Nephron (organoid): Measurements from ENCODE around the gene BCL11B.

Experiments used
- H3K27ac Mint-ChIP-seq, 3 experiments: 2 replicates each; pipeline ENCODE4 v1.8.0; 2020; ENCODE audit warnings: mixed read lengths in 3 of 3, mild to moderate bottlenecking in 2 of 3, moderate library complexity in 1 of 3
- H3K27me3 Mint-ChIP-seq: 2 replicates; pipeline ENCODE4 v1.8.0; 2021; ENCODE audit warnings: low read depth, mild to moderate bottlenecking, moderate library complexity, mixed read lengths
- H3K36me3 Mint-ChIP-seq: 2 replicates; pipeline ENCODE4 v1.8.0; 2020; ENCODE audit warnings: low read depth, mixed read lengths
- H3K4me1 Mint-ChIP-seq: 2 replicates; pipeline ENCODE4 v1.8.0; 2020; ENCODE audit warnings: mixed read lengths
- H3K4me3 Mint-ChIP-seq, 3 experiments: 2 replicates each; pipeline ENCODE4 v1.8.0; 2020; ENCODE audit warnings: mild to moderate bottlenecking in 3 of 3, mixed read lengths in 3 of 3, moderate library complexity in 2 of 3
- H3K9me3 Mint-ChIP-seq: 2 replicates; pipeline ENCODE4 v1.8.0; 2020; ENCODE audit warnings: mixed read lengths
- CTCF ChIP-seq, 3 experiments: fragments of 200-600 bp; sonication (generic); IDR thresholded peaks; one replicate each; pipeline ENCODE4 v1.5.0; 2021; ENCODE audit warnings: antibody characterized with exemption in 3 of 3; ENCODE audit not compliant: unreplicated experiment in 3 of 3

The BCL11B gene

GRCh38 chr14:99221445-99221844 is 50.6 kb downstream of the BCL11B start:
- Mint-ChIP-seq H3K27ac (no peak overlapping the region), H3K27me3 (peaks cover 9% of the 10 kb centered on the region), H3K4me3 (no peak overlapping the region), H3K4me1 (peaks cover 22% of the 10 kb centered on the region), H3K9me3 (no peaks in the 10 kb centered on the region), H3K36me3 (no peaks in the 10 kb centered on the region)
- TF ChIP-seq CTCF (IDR thresholded peaks at IDR 0.05; ENCODE audit: unreplicated experiment in 3 of 3) = no peak

GRCh38 chr14:99217066-99217955 is 54.7 kb downstream of the BCL11B start:
- Mint-ChIP-seq H3K27me3 (peaks cover 10% of the 10 kb centered on the region), H3K4me3 (no peak overlapping the region), H3K4me1 (peaks cover 21% of the 10 kb centered on the region), H3K9me3 (no peaks in the 10 kb centered on the region), H3K36me3 (no peaks in the 10 kb centered on the region), H3K27ac (peak overlapping the region in 2 of 3 experiments; percentile 4 to 19)
- no peak for TF ChIP-seq CTCF (IDR thresholded peaks at IDR 0.05; ENCODE audit: unreplicated experiment in 3 of 3)

DNA sequence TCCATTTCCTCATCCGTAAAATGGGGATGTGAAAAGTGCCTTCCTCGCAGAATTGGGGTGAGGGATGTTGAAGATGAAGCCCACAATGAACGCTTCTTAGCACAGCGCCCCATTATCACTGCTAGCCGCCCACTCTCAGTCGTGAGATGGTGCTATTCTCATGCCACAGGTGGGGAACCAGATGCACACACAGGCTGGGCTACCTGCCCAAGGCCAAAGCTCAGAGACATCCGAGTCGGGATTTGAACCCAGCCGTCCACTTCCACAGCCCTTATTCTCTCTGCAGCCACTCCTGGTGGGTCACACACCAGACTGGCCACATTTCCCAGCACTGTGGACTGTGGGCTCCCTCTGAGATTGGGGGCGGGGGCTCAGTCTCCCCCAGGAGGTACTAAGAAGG is 55.8 kb downstream of the BCL11B start:
- no peak for TF ChIP-seq CTCF (IDR thresholded peaks at IDR 0.05; ENCODE audit: unreplicated experiment in 3 of 3)
- H3K4me1 Mint-ChIP-seq = peaks cover 21% of the 10 kb centered on the region
- H3K27me3 Mint-ChIP-seq = peaks cover 15% of the 10 kb centered on the region
- H3K9me3 Mint-ChIP-seq = no peaks in the 10 kb centered on the region
- H3K27ac Mint-ChIP-seq = no peak overlapping the region
- no peak overlapping the region for H3K4me3 Mint-ChIP-seq
- H3K36me3 Mint-ChIP-seq = no peaks in the 10 kb centered on the region

DNA sequence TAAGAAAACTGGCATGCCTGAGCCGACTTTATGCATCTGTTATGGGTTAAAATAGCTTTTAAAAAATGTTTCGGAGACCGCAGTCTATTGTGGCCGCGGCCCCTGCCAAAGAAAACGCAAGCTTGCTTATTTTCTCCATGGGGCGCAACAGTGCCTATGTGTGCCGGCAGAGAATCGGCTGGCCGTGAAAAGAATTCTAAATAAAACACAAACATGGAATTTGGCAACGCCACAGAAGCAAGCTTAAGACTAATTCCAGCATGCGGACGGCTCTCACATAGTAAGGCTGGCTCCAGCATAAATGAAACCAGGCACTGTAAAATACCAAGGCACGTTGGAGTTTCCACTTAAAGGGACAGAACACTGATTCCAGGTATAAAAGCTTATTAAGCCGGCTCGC is 56.7 kb downstream of the BCL11B start:
- Mint-ChIP-seq H3K36me3 (no peaks in the 10 kb centered on the region), H3K4me3 (peak overlapping the region; percentile 4 to 48 (median 15)), H3K9me3 (no peaks in the 10 kb centered on the region), H3K4me1 (peaks cover 21% of the 10 kb centered on the region), H3K27ac (peak overlapping the region in 2 of 3 experiments; percentile 7 to 43), H3K27me3 (peaks cover 15% of the 10 kb centered on the region)
- no peak for TF ChIP-seq CTCF (IDR thresholded peaks at IDR 0.05; ENCODE audit: unreplicated experiment in 3 of 3)

- Mint-ChIP-seq H3K36me3 (no peaks in the 10 kb centered on the region), H3K27ac (no peak overlapping the region), H3K9me3 (no peaks in the 10 kb centered on the region), H3K4me3 (peak overlapping the region in 1 of 3 experiments; percentile 16), H3K4me1 (peaks cover 27% of the 10 kb centered on the region), H3K27me3 (peaks cover 19% of the 10 kb centered on the region)
- TF ChIP-seq CTCF (IDR thresholded peaks at IDR 0.05; ENCODE audit: unreplicated experiment in 3 of 3) = no peak
Observed at GRCh38 chr14:99214701-99215100, 57.3 kb downstream of the BCL11B start.

DNA sequence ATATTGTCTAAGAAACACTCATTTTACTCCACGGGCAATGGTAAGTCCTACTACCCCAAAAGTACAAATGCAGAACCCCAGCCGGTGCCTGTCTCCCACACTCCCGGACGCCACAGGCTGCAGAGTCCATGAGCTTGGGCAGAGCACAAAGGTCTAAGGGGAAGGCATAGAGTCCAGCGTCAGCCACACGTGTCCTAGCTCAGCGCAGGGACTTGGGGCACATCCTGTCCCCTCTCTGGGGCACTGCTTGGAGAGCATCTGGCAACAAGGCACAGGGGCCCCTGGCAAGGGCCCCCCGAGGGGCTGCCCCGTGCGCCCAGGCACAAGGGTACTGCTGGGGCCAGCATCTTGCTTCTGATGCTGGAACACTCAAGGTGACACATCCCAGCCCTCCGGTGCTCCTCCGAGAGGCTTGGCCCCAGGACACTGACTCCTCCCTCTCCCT is 58.4 kb downstream of the BCL11B start:
- H3K4me1 Mint-ChIP-seq = peaks cover 29% of the 10 kb centered on the region
- H3K27me3 Mint-ChIP-seq = peaks cover 19% of the 10 kb centered on the region
- H3K4me3 Mint-ChIP-seq = no peak overlapping the region
- no peaks in the 10 kb centered on the region for H3K36me3 Mint-ChIP-seq
- H3K9me3 Mint-ChIP-seq = no peaks in the 10 kb centered on the region
- TF ChIP-seq CTCF (IDR thresholded peaks at IDR 0.05; ENCODE audit: unreplicated experiment in 3 of 3) = no peak
- H3K27ac Mint-ChIP-seq = no peak overlapping the region
